Hepatocyte (in vitro differentiated cells): ENCODE results near the gene SIX3. TPM values are rescaled to one million over a fixed set of nuclear protein-coding genes. Genes with fewer than 3 reads are reported as not detected.

ENCODE experiments used
- DNase-seq: peaks from one replicate; pipeline ENCODE4 v3.0.0-alpha.2; 2016; ENCODE audit warnings: low spot score
- H2AFZ ChIP-seq: fragments of 200-600 bp; sonication (generic); 2 replicates; pipeline ENCODE4 v1.6.0; 2016; ENCODE audit warnings: antibody characterized with exemption, mild to moderate bottlenecking
- H3K27ac ChIP-seq: fragments of 200-600 bp; sonication (generic); 2 replicates; pipeline ENCODE4 v1.5.1; 2016; ENCODE audit warnings: mild to moderate bottlenecking
- H3K27me3 ChIP-seq: fragments of 200-600 bp; sonication (generic); 2 replicates; pipeline ENCODE4 v1.6.1; 2016
- H3K36me3 ChIP-seq: fragments of 200-600 bp; sonication (generic); replicated peaks from 2 replicates; pipeline ENCODE4 v1.5.1; 2016; ENCODE audit warnings: low read depth; ENCODE audit not compliant: insufficient read depth
- H3K4me1 ChIP-seq: fragments of 200-600 bp; sonication (generic); 2 replicates; pipeline ENCODE4 v1.5.1; 2016; ENCODE audit warnings: mild to moderate bottlenecking, moderate library complexity; ENCODE audit not compliant: insufficient read depth
- H3K4me2 ChIP-seq: fragments of 200-600 bp; sonication (generic); 2 replicates; pipeline ENCODE4 v1.6.0; 2016
- H3K4me3 ChIP-seq: fragments of 200-600 bp; sonication (generic); 2 replicates; pipeline ENCODE4 v1.5.1; 2016; ENCODE audit warnings: mild to moderate bottlenecking
- H3K79me2 ChIP-seq: fragments of 200-600 bp; sonication (generic); 2 replicates; pipeline ENCODE4 v1.6.0; 2017; ENCODE audit warnings: mild to moderate bottlenecking
- H3K9me2 ChIP-seq: fragments of 200-600 bp; sonication (generic); replicated peaks from 2 replicates; pipeline ENCODE4 v1.6.0; 2017; ENCODE audit warnings: mild to moderate bottlenecking; ENCODE audit not compliant: insufficient read depth
- H3K9me3 ChIP-seq: fragments of 200-600 bp; sonication (generic); 2 replicates; pipeline ENCODE4 v1.5.1; 2016; ENCODE audit warnings: low read depth, mild to moderate bottlenecking
- H4K20me1 ChIP-seq: fragments of 200-600 bp; sonication (generic); 2 replicates; pipeline ENCODE4 v1.6.0; 2016; ENCODE audit warnings: mild to moderate bottlenecking; ENCODE audit not compliant: insufficient read depth, poor library complexity, severe bottlenecking
- EZH2 ChIP-seq: fragments of 200-600 bp; sonication (generic); IDR thresholded peaks from 2 replicates; pipeline ENCODE4 v1.6.1; 2016; ENCODE audit warnings: antibody characterized with exemption, mild to moderate bottlenecking, borderline replicate concordance
- EZH2phosphoT487 ChIP-seq: fragments of 200-600 bp; sonication (generic); IDR thresholded peaks from one replicate; pipeline ENCODE4 v1.6.1; 2018; ENCODE audit warnings: antibody characterized with exemption, mild to moderate bottlenecking, low read depth, moderate library complexity; ENCODE audit not compliant: unreplicated experiment, severe bottlenecking
- WGBS: methylation state at CpG from one replicate; pipeline ENCODE4 v1.1.6; 2016; ENCODE audit warnings: low lambda C conversion rate; ENCODE audit errors: missing lambda C conversion rate; 5-methylcytosine and 5-hydroxymethylcytosine counted together
- polyA plus RNA-seq: library from polyadenylated mRNA; unstranded; fragments of >200 nt; fragmentation: Nextera tagmentation; extraction: Ambion mirVana; gene quantifications from 2 replicates; pipeline ENCODE4 v1.2.1, GENCODE V29; 2016
- total RNA-seq: library from RNA; depleted of rRNA; stranded (reverse); fragments of >200 nt; gene quantifications from 2 replicates; pipeline ENCODE4 v1.2.3, GENCODE V29; 2014
- TF ChIP-seq, protein P1 (sequence below): fragments of 200-600 bp; sonication (generic); IDR thresholded peaks from 2 replicates; pipeline ENCODE4 v1.5.1; 2016; ENCODE audit warnings: antibody characterized with exemption, mild to moderate bottlenecking; ENCODE audit not compliant: poor library complexity

The SIX3 gene
- total and polyA plus RNA-seq, 2 experiments from 2014 or later = not detected

GRCh38 chr2:44944102-44944951 is 2.8 kb downstream of the SIX3 start:
- peaks cover 98% of the 10 kb centered on the region for H3K27me3 ChIP-seq
- no peaks in the 10 kb centered on the region for H3K9me2 ChIP-seq
- peaks cover 5% of the 10 kb centered on the region for H3K4me1 ChIP-seq
- no peaks in the 10 kb centered on the region for H3K36me3 ChIP-seq
- H3K4me2 ChIP-seq = peak overlapping the region; percentile 63
- H3K27ac ChIP-seq = no peak overlapping the region
- H2AFZ ChIP-seq = no peak overlapping the region
- DNase-seq = no peak
- no peaks in the 10 kb centered on the region for H3K79me2 ChIP-seq
- H3K9me3 ChIP-seq = no peaks in the 10 kb centered on the region
- no peak overlapping the region for H3K4me3 ChIP-seq
- H4K20me1 ChIP-seq = no peaks in the 10 kb centered on the region
- TF ChIP-seq EZH2phosphoT487 (peak; percentile 25), EZH2 (peak; percentile 99)
- TF ChIP-seq, protein P1, sequence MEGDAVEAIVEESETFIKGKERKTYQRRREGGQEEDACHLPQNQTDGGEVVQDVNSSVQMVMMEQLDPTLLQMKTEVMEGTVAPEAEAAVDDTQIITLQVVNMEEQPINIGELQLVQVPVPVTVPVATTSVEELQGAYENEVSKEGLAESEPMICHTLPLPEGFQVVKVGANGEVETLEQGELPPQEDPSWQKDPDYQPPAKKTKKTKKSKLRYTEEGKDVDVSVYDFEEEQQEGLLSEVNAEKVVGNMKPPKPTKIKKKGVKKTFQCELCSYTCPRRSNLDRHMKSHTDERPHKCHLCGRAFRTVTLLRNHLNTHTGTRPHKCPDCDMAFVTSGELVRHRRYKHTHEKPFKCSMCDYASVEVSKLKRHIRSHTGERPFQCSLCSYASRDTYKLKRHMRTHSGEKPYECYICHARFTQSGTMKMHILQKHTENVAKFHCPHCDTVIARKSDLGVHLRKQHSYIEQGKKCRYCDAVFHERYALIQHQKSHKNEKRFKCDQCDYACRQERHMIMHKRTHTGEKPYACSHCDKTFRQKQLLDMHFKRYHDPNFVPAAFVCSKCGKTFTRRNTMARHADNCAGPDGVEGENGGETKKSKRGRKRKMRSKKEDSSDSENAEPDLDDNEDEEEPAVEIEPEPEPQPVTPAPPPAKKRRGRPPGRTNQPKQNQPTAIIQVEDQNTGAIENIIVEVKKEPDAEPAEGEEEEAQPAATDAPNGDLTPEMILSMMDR = no peak
- WGBS = 4% methylated on average over 35 of the region's 62 CpGs

DNA sequence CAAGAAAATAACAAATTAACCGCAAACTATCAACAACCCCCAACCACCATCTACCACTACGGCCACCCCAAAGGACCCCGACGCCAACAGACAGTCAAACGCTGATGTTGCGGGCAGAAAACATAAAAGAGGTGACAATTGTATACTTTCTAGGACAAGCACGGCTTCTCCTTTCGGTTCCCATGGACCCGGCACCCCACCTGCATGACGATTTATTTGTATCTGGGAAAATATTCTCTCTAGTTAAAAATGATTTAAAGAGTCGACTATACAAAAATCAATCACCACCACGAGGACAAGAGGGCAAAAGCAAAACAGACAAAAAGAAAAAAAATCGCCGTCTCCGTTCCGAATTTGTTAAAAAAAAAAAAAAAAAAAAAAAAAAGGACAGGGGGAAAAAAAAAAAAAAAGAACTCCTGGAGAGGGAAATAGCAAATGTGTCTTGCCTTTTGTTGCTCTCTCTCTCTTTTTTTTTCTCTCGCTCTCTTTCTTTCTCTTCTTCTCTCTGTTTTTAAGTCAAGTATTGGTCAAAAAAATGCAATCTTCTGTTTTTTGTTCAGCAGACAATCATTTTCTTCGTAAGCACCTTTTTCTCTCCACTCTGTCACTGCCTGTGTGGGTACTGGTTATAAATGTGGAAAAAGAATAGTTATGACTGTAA is 3.6 kb downstream of the SIX3 start:
- H3K9me2 ChIP-seq = no peaks in the 10 kb centered on the region

DNA sequence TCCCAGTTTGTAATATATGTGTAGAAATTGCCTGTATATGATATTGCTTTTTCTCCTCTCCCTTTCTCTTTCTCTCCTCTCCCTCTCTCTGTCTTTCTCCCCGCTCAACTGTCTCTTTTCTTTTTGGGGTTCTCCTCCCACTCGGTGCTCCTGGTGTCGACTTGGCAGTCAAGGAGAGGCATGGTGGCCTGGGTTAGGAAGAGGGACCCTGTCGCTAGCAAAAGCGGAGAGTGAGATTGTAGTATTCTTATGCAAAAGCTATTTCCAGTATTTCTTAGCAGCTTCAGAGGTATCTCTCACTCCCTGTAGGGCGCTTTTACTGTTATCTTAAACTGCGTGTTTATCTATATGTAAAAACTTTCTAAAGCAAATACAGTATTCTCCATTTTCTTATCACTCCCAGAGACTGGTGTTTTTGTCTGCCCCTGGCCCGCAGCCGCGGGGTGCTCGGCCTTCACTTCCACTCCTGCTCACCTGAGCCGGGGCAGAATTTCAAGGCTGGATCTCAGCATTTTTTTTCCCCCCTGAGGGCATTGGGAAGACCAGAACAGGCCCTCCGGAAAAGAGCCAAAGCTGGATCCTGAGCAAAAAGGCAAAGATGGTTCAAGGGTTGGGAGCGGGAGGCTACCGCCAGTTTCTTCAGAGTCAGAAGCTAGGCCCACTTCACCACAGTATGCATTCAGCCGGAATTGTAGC is 4.3 kb downstream of the SIX3 start:
- no peaks in the 10 kb centered on the region for H3K36me3 ChIP-seq
- 22% methylated on average over 16 of the region's 16 CpGs for WGBS
- peaks cover 98% of the 10 kb centered on the region for H3K27me3 ChIP-seq
- H3K4me2 ChIP-seq = no peak overlapping the region
- H3K79me2 ChIP-seq = no peaks in the 10 kb centered on the region
- TF ChIP-seq EZH2phosphoT487 (peak; percentile 66), EZH2 (no peak)
- no peak overlapping the region for H2AFZ ChIP-seq
- H3K4me3 ChIP-seq = no peak overlapping the region
- no peaks in the 10 kb centered on the region for H3K9me2 ChIP-seq
- no peak for DNase-seq
- no peaks in the 10 kb centered on the region for H3K9me3 ChIP-seq
- no peaks in the 10 kb centered on the region for H4K20me1 ChIP-seq
- H3K4me1 ChIP-seq = peaks cover 8% of the 10 kb centered on the region
- no peak overlapping the region for H3K27ac ChIP-seq

More for the DNA sequence above, 3.6 kb downstream of the SIX3 start:
- TF ChIP-seq EZH2phosphoT487 (peak; percentile 95), EZH2 (peak; percentile 28)
- TF ChIP-seq, protein P1 = no peak
- DNase-seq = no peak
- peaks cover 98% of the 10 kb centered on the region for H3K27me3 ChIP-seq
- H3K9me3 ChIP-seq = no peaks in the 10 kb centered on the region
- H4K20me1 ChIP-seq = no peaks in the 10 kb centered on the region
- H3K27ac ChIP-seq = no peak overlapping the region
- peak overlapping the region; percentile 63 for H3K4me2 ChIP-seq
- H3K36me3 ChIP-seq = no peaks in the 10 kb centered on the region
- H2AFZ ChIP-seq = no peak overlapping the region
- WGBS = 5% methylated on average over 18 of the region's 18 CpGs
- no peak overlapping the region for H3K4me3 ChIP-seq
- no peaks in the 10 kb centered on the region for H3K79me2 ChIP-seq
- H3K4me1 ChIP-seq = peaks cover 8% of the 10 kb centered on the region
